Trophoblast cell (in vitro differentiated cells and primary cell): ENCODE measurements around the gene PHF1.

ENCODE experiments used
- DNase-seq, 2 donors: peaks; one replicate each; pipeline ENCODE4 v3.0.0-alpha.2; 2016
- H2AFZ ChIP-seq: 2 replicates; pipeline ENCODE4 v1.6.1; 2013; ENCODE audit warnings: low read length, moderate library complexity, mild to moderate bottlenecking; ENCODE audit not compliant: insufficient read depth, poor library complexity
- H2AK5ac ChIP-seq: 2 replicates; pipeline ENCODE4 v1.6.1; 2013; ENCODE audit warnings: mild to moderate bottlenecking, low read length
- H2BK120ac ChIP-seq: 2 replicates; pipeline ENCODE4 v1.6.1; 2013; ENCODE audit warnings: low read length, mild to moderate bottlenecking, moderate library complexity; ENCODE audit not compliant: insufficient read depth, poor library complexity
- H2BK12ac ChIP-seq: 2 replicates; pipeline ENCODE4 v1.6.1; 2013; ENCODE audit warnings: mild to moderate bottlenecking, low read length, moderate library complexity
- H2BK5ac ChIP-seq: 2 replicates; pipeline ENCODE4 v1.6.1; 2013; ENCODE audit warnings: low read length, low read depth, moderate library complexity, mild to moderate bottlenecking; ENCODE audit not compliant: poor library complexity
- H3K14ac ChIP-seq: 2 replicates; pipeline ENCODE4 v1.6.1; 2013; ENCODE audit warnings: mild to moderate bottlenecking, low read length
- H3K18ac ChIP-seq: 2 replicates; pipeline ENCODE4 v1.6.1; 2013; ENCODE audit warnings: mild to moderate bottlenecking, low read length
- H3K23ac ChIP-seq: 2 replicates; pipeline ENCODE4 v1.6.1; 2013; ENCODE audit warnings: low read length
- H3K27ac ChIP-seq: 2 replicates; pipeline ENCODE4 v1.5.1; 2013; ENCODE audit warnings: low read depth, mild to moderate bottlenecking, inconsistent platforms, low read length, moderate library complexity
- H3K27me3 ChIP-seq: 2 replicates; pipeline ENCODE4 v1.6.1; 2013; ENCODE audit warnings: inconsistent platforms, mild to moderate bottlenecking, low read length, moderate library complexity; ENCODE audit not compliant: insufficient read depth
- H3K36me3 ChIP-seq, 2 experiments: 1 replicate in 1 of 2; 2 replicates in 1 of 2; pipeline ENCODE4 v1.6.1; 2013; ENCODE audit warnings: low read length in 2 of 2, mild to moderate bottlenecking in 2 of 2, moderate library complexity in 1 of 2; ENCODE audit not compliant: insufficient read depth in 2 of 2, control insufficient read depth in 1 of 2
- H3K4ac ChIP-seq: 2 replicates; pipeline ENCODE4 v1.6.1; 2013; ENCODE audit warnings: low read depth, mild to moderate bottlenecking, low read length, moderate library complexity
- H3K4me1 ChIP-seq, 2 experiments: 1 replicate in 1 of 2; 2 replicates in 1 of 2; pipeline ENCODE4 v1.6.1; 2013; ENCODE audit warnings: low read length in 2 of 2, mild to moderate bottlenecking in 2 of 2, moderate library complexity in 1 of 2; ENCODE audit not compliant: insufficient read depth in 2 of 2, control insufficient read depth in 1 of 2
- H3K4me2 ChIP-seq: 2 replicates; pipeline ENCODE4 v1.6.1; 2013; ENCODE audit warnings: inconsistent platforms, mild to moderate bottlenecking, low read length, moderate library complexity
- H3K4me3 ChIP-seq: 2 replicates; pipeline ENCODE4 v1.5.1; 2013; ENCODE audit warnings: mild to moderate bottlenecking, low read depth, low read length, inconsistent platforms
- H3K79me1 ChIP-seq: one replicate; pipeline ENCODE4 v1.6.1; 2013; ENCODE audit warnings: low read length
- H3K79me2 ChIP-seq: 2 replicates; pipeline ENCODE4 v1.6.1; 2013; ENCODE audit warnings: low read length, mild to moderate bottlenecking; ENCODE audit not compliant: control insufficient read depth, insufficient read depth, poor library complexity
- H3K9ac ChIP-seq: 2 replicates; pipeline ENCODE4 v1.6.1; 2013; ENCODE audit warnings: mild to moderate bottlenecking, low read length
- H3K9me3 ChIP-seq: 2 replicates; pipeline ENCODE4 v1.6.1; 2013; ENCODE audit warnings: low read depth, mild to moderate bottlenecking, control low read depth, inconsistent platforms, low read length; ENCODE audit not compliant: insufficient read depth
- H4K12ac ChIP-seq: 2 replicates; pipeline ENCODE4 v1.6.1; 2013; ENCODE audit warnings: low read depth, mild to moderate bottlenecking, low read length, moderate library complexity
- H4K8ac ChIP-seq: 2 replicates; pipeline ENCODE4 v1.6.1; 2013; ENCODE audit warnings: low read depth, mild to moderate bottlenecking, low read length, moderate library complexity
- H4K91ac ChIP-seq: one replicate; pipeline ENCODE4 v1.6.1; 2013; ENCODE audit warnings: low read depth, mild to moderate bottlenecking, low read length, moderate library complexity
- WGBS: extraction: QIAGEN DNeasy Blood & Tissue Kit; methylation state at CpG from one replicate; pipeline ENCODE4 v1.1.7; 2013; ENCODE audit warnings: missing lambda C conversion rate; ENCODE audit not compliant: insufficient read length, insufficient coverage; ENCODE audit errors: extremely low coverage; 5-methylcytosine and 5-hydroxymethylcytosine counted together

Gene PHF1

DNA sequence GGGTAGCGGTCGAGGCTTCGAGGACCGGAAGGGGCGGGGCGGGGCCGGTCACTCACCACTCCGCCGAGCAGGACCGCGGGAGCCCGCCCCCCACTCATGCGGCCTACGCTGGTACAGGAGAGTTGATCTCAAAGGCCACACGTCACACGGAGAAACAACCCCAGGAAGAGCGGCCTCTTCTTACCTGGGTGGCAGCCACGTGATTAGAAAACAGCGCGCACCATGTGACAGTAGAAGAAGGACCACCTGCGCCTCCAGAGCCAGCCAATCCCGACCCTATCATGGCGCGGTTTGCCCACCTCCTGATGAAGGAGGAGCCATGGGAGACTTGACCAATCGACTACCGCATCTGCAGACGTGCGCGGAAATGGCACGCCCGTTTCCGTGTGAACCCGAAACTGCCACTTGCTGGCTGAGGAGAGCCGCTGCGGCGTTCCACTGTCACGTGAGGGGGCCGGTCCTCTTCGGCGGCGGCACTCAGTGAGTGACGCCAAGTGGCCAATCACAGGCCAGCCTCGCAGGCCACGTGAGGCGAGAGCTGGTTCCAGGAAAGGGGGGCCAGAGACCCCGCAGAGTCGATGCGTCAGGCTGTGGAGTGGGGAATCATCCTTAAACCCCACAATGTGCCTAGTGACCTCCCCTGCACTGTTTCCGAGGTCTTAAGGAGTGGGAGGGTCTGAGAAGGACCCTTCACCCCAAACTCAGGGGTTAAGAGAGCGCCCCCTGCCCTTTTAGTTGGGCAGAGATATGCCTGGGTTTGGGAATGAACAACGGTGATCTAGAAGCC, 7.3 kb downstream of the PHF1 start, which contains the start of gene CUTA:
TSS of gene CUTA (minus strand) at position 205 of the 787 bp plus-strand sequence. CDS start at position 98, 107 bp downstream.
- H2AK5ac ChIP-seq = peak within 1 kb of the TSS; percentile 97

DNA sequence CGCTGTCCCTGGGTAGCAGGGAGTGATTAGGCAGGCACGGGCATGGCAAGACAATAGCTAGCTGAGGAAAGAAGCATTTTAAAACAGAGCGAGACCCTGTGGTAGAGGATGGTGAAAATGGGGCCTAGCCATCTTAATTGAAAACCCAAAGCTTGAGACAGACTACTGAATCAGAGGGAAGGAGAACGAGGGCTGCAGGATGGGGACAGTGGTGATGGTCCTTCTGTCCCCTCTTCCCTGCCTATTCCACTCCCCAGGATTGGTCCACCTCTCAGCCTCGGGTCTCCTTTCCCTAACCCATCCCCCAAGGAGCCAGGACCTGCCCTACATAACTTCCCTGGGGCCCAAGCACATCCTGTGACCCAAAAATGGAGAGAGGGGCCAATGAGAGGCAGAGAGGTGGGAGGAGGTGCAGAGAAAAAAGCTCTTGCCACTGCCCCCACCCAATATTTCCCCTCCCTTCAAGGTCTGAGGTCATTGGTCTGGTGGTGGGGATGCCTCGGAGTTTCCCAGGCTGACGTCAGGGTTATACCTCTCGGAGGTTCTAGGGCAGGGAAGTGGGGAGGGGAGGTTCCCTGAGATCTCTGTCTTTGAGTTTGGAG, 8.0 kb downstream of the PHF1 start:
- DNase-seq = no peak
- Histone ChIP-seq H3K36me3 (peaks cover 24 to 25% of the 10 kb centered on the region in 2 experiments), H4K12ac (peak overlapping the region; percentile 68), H4K91ac (peak overlapping the region; percentile 76), H3K18ac (peak overlapping the region; percentile 22), H3K14ac (peak overlapping the region; percentile 22), H3K4me3 (no peak overlapping the region), H2BK120ac (peak overlapping the region; percentile 63), H3K4ac (peak overlapping the region; percentile 3), H3K79me2 (peaks cover 8% of the 10 kb centered on the region), H3K27ac (peak overlapping the region; percentile 85), H2AK5ac (peak overlapping the region; percentile 29), H3K23ac (no peak overlapping the region), H2BK12ac (peak overlapping the region; percentile 29), H3K79me1 (peaks cover 17% of the 10 kb centered on the region), H4K8ac (peak overlapping the region; percentile 67), H2AFZ (peak overlapping the region; percentile 30), H3K4me2 (peak overlapping the region; percentile 87), H3K27me3 (no peaks in the 10 kb centered on the region), H2BK5ac (peak overlapping the region; percentile 2), H3K4me1 (peaks cover 17 to 24% of the 10 kb centered on the region in 2 experiments), H3K9ac (peak overlapping the region; percentile 83), H3K9me3 (no peaks in the 10 kb centered on the region)
- WGBS = no CpG with 5 or more reads among the region's 8 CpGs

More for the DNA sequence above, 7.3 kb downstream of the PHF1 start, which contains the start of gene CUTA:
- peak within 1 kb of the TSS; percentile 77 for H3K4me3 ChIP-seq
- H3K79me2 ChIP-seq = peaks cover 8% of the 10 kb centered on the region
- no CpG with 5 or more reads among the region's 51 CpGs for WGBS
- H2BK120ac ChIP-seq = peak within 1 kb of the TSS; percentile 63
- peaks cover 17% of the 10 kb centered on the region for H3K79me1 ChIP-seq
- no peak within 1 kb of the TSS for H3K23ac ChIP-seq
- peak within 1 kb of the TSS; percentile 92 for H3K4me2 ChIP-seq
- peak; percentile 99 to 100 for DNase-seq
- peak within 1 kb of the TSS; percentile 89 for H4K91ac ChIP-seq
- H3K4me1 ChIP-seq = peaks cover 17 to 24% of the 10 kb centered on the region in 2 experiments
- H2AFZ ChIP-seq = peak within 1 kb of the TSS; percentile 66
- peak within 1 kb of the TSS; percentile 83 for H3K9ac ChIP-seq
- H2BK5ac ChIP-seq = peak within 1 kb of the TSS; percentile 65
- no peaks in the 10 kb centered on the region for H3K27me3 ChIP-seq
- peak within 1 kb of the TSS; percentile 86 for H4K8ac ChIP-seq
- H3K27ac ChIP-seq = peak within 1 kb of the TSS; percentile 85
- H3K9me3 ChIP-seq = no peaks in the 10 kb centered on the region
- peak within 1 kb of the TSS; percentile 90 for H3K4ac ChIP-seq
- peak within 1 kb of the TSS; percentile 79 for H4K12ac ChIP-seq
- H3K18ac ChIP-seq = peak within 1 kb of the TSS; percentile 87
- peak within 1 kb of the TSS; percentile 92 for H3K14ac ChIP-seq
- peaks cover 30 to 32% of the 10 kb centered on the region in 2 experiments for H3K36me3 ChIP-seq
- H2BK12ac ChIP-seq = peak within 1 kb of the TSS; percentile 29

DNA sequence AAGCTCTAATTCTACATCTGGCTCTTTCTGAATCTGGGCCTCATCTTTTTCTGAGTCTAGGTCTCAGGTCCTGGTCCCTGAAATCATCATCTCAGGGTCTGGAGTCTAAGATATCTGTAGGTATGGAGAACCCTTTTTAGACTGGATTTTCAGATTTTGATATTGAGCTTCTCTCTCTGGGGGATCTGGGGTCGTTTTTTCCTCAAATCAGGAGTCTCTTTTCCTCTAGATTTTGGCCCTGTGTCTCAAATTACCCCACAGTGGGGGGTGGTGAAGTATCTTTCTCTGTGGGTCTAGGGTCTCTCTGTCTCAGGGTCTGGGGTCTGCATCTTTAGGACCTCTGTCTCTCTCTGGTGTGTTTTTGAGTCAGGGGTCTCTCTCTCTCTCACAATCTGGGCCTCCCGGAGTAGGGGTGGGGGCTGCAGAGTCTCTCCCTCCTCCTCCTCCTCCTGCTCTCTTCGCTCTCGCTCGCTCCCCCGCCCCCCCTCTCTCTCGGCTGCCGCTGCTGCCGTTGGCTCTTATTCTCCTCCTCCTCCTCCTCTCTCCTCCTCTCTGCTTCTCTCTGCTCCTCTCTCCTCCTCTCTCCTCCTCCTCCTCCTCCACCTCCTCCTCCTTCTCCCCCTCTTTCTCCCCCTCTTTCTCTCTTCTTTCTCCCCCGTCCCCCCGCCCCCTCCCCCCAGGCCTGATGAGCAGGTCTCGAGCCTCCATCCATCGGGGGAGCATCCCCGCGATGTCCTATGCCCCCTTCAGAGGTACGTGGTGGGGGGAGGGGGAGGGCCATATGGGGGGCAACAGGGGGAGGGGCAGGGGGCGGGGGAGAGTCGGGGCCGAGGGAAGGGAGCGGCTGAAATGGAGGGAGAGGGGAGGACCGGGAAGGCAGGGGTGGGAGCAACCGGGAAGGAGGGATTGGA, 9.0 kb downstream of the PHF1 start, which contains the start of gene SYNGAP1:
TSS of gene SYNGAP1 (plus strand) at position 486 of the 911 bp plus-strand sequence. CDS start at position 686, 200 bp downstream.
- Histone ChIP-seq H4K91ac (peak within 1 kb of the TSS; percentile 76), H3K23ac (no peak within 1 kb of the TSS), H3K18ac (no peak within 1 kb of the TSS), H3K4me2 (peak within 1 kb of the TSS; percentile 87), H3K4me3 (no peak within 1 kb of the TSS), H2AFZ (peak within 1 kb of the TSS; percentile 28), H3K27me3 (no peaks in the 10 kb centered on the region), H2BK5ac (peak within 1 kb of the TSS; percentile 14), H2BK120ac (peak within 1 kb of the TSS; percentile 63), H4K12ac (peak within 1 kb of the TSS; percentile 68), H4K8ac (peak within 1 kb of the TSS; percentile 80), H3K36me3 (peaks cover 15 to 16% of the 10 kb centered on the region in 2 experiments), H2AK5ac (peak within 1 kb of the TSS; percentile 48), H3K14ac (peak within 1 kb of the TSS; percentile 16), H3K9me3 (no peaks in the 10 kb centered on the region), H2BK12ac (no peak within 1 kb of the TSS), H3K79me2 (peaks cover 8% of the 10 kb centered on the region), H3K79me1 (peaks cover 17% of the 10 kb centered on the region), H3K4ac (peak within 1 kb of the TSS; percentile 3), H3K27ac (peak within 1 kb of the TSS; percentile 85), H3K4me1 (peaks cover 18 to 25% of the 10 kb centered on the region in 2 experiments), H3K9ac (no peak within 1 kb of the TSS)
- DNase-seq = no peak
- no CpG with 5 or more reads among the region's 22 CpGs for WGBS
